Vagina (tissue), 2 donors: ENCODE data around the gene SSR3. TPM values are rescaled to one million over a fixed set of nuclear protein-coding genes. Genes with fewer than 3 reads are reported as not detected.

Experiments
- DNase-seq, 2 donors: peaks; one replicate each; pipeline ENCODE4 v3.0.0-alpha.2; 2017; ENCODE audit errors: extremely low spot score in 2 of 2
- H3K27ac ChIP-seq: fragments of 200-600 bp; sonication (generic); one replicate; pipeline ENCODE4 v1.5.1; 2019
- H3K27me3 ChIP-seq: fragments of 200-600 bp; sonication (generic); one replicate; pipeline ENCODE4 v1.5.1; 2019
- H3K36me3 ChIP-seq, 2 donors: fragments of 200-600 bp; sonication (generic); one replicate each; pipeline ENCODE4 v1.5.1; 2017 to 2019
- H3K4me1 ChIP-seq: fragments of 200-600 bp; sonication (generic); one replicate; pipeline ENCODE4 v1.5.1; 2019
- H3K4me3 ChIP-seq, 2 donors: fragments of 200-600 bp; sonication (generic); 1 replicate in 1 of 2; 2 replicates in 1 of 2; pipeline ENCODE4 v1.5.1; 2016 to 2019
- H3K9me3 ChIP-seq: fragments of 200-600 bp; sonication (generic); one replicate; pipeline ENCODE4 v1.5.1; 2019
- POLR2A ChIP-seq, 2 donors: fragments of 450-650 bp; IDR thresholded peaks; one replicate each; pipeline ENCODE4 v1.6.1; 2017; ENCODE audit warnings: antibody characterized with exemption in 2 of 2, mild to moderate bottlenecking in 2 of 2, moderate library complexity in 2 of 2
- POLR2AphosphoS5 ChIP-seq, 2 donors: sonication (generic); formaldehyde crosslinking; IDR thresholded peaks; one replicate each; pipeline ENCODE4 v1.9.0; 2017; ENCODE audit warnings: antibody characterized with exemption in 2 of 2, mild to moderate bottlenecking in 2 of 2, low read depth in 1 of 2; ENCODE audit not compliant: insufficient read depth in 1 of 2
- intact Hi-C: fragments of 100-400 bp; cut with DNase I; formaldehyde crosslinking; loops from one replicate; pipeline ENCODE4 v1.15.1; 2023
- total RNA-seq: library from RNA; depleted of rRNA; stranded (reverse); fragments of >200 nt; gene quantifications from one replicate; pipeline ENCODE4 v1.2.3, GENCODE V29; 2016
- TF ChIP-seq, protein P1 (sequence below), 3 experiments: fragments of 450-650 bp in 2 of 3; fragments of 200-600 bp in 1 of 3; sonication (generic) in 1 of 3; IDR thresholded peaks; one replicate each; pipeline ENCODE4 v1.5.1; 2017 to 2019; ENCODE audit warnings: antibody characterized with exemption in 3 of 3, mild to moderate bottlenecking in 2 of 3, moderate library complexity in 2 of 3

SSR3 gene
- total RNA-seq, 1 donor from 2014 or later, result 68.0 TPM

GRCh38 chr3:156493887-156494286, 61.0 kb downstream of the SSR3 start:
- intact Hi-C loops, result no loop called here
- no peaks in the 10 kb centered on the region for H3K36me3 ChIP-seq
- no peak overlapping the region for H3K4me3 ChIP-seq
- no peaks in the 10 kb centered on the region for H3K27me3 ChIP-seq
- H3K4me1 ChIP-seq, result no peaks in the 10 kb centered on the region
- H3K9me3 ChIP-seq, result no peaks in the 10 kb centered on the region
- DNase-seq, result no peak
- TF ChIP-seq POLR2AphosphoS5 (IDR thresholded peaks at IDR 0.05; ENCODE audit: insufficient read depth in 1 of 2, low read depth in 1 of 2) (no peak), POLR2A (IDR thresholded peaks at IDR 0.05) (no peak)
- TF ChIP-seq, protein P1, sequence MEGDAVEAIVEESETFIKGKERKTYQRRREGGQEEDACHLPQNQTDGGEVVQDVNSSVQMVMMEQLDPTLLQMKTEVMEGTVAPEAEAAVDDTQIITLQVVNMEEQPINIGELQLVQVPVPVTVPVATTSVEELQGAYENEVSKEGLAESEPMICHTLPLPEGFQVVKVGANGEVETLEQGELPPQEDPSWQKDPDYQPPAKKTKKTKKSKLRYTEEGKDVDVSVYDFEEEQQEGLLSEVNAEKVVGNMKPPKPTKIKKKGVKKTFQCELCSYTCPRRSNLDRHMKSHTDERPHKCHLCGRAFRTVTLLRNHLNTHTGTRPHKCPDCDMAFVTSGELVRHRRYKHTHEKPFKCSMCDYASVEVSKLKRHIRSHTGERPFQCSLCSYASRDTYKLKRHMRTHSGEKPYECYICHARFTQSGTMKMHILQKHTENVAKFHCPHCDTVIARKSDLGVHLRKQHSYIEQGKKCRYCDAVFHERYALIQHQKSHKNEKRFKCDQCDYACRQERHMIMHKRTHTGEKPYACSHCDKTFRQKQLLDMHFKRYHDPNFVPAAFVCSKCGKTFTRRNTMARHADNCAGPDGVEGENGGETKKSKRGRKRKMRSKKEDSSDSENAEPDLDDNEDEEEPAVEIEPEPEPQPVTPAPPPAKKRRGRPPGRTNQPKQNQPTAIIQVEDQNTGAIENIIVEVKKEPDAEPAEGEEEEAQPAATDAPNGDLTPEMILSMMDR (IDR thresholded peaks at IDR 0.05), result no peak
- no peak overlapping the region for H3K27ac ChIP-seq

DNA sequence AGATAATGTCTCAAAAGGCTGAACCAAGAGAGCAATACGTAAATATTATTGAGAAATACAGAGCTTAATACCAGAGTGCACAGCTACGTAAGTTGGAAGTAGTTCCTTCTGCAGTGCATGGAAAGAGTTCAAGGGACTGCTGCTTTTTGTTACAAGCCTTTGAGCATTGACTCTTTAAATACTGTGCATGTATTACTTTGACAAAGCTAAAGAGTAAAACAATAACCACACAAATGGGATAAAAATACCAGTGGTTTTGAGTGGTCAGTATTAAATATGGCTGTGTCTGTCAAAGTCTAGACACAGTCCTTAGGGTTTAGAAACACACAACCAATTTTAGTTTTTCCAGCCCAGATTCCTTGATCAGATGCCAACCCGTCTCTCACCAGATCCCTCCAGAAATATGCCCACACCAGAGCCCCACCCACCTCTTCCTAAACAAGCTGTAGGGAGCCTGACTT, 62.1 kb downstream of the SSR3 start:
- no peaks in the 10 kb centered on the region for H3K4me1 ChIP-seq
- TF ChIP-seq POLR2AphosphoS5 (IDR thresholded peaks at IDR 0.05; ENCODE audit: insufficient read depth in 1 of 2, low read depth in 1 of 2) (no peak), POLR2A (IDR thresholded peaks at IDR 0.05) (no peak)
- TF ChIP-seq, protein P1 (IDR thresholded peaks at IDR 0.05), result no peak
- no peaks in the 10 kb centered on the region for H3K9me3 ChIP-seq
- intact Hi-C loops, result no loop called here
- DNase-seq, result no peak
- no peak overlapping the region for H3K27ac ChIP-seq
- no peaks in the 10 kb centered on the region for H3K36me3 ChIP-seq
- no peaks in the 10 kb centered on the region for H3K27me3 ChIP-seq
- no peak overlapping the region for H3K4me3 ChIP-seq

DNA sequence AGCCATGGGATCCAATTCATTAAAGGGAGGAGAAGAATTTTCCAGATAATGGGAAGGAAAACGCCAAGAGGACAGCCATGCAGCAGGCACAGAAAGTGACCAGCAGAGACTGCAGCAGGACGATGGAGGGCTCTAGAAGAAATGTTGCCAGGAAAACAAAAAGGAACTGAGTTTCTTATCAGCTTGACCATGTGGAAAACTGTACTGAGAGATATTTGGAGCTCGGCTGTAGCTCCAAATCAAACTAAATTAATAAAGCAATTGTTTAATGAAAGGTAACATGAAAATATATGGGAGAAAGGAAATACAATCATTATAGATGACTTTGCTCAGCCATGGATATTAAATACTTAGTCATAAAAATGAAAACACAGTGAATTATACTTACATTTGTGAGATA, 63.7 kb downstream of the SSR3 start:
- no peaks in the 10 kb centered on the region for H3K27me3 ChIP-seq
- no peaks in the 10 kb centered on the region for H3K4me1 ChIP-seq
- DNase-seq, result no peak
- no peak overlapping the region for H3K4me3 ChIP-seq
- no peaks in the 10 kb centered on the region for H3K36me3 ChIP-seq
- no peaks in the 10 kb centered on the region for H3K9me3 ChIP-seq
- TF ChIP-seq POLR2AphosphoS5 (IDR thresholded peaks at IDR 0.05; ENCODE audit: insufficient read depth in 1 of 2, low read depth in 1 of 2) (no peak), POLR2A (IDR thresholded peaks at IDR 0.05) (no peak)
- TF ChIP-seq, protein P1 (IDR thresholded peaks at IDR 0.05), result no peak
- no peak overlapping the region for H3K27ac ChIP-seq
- intact Hi-C loops, result no loop called here

Other genes with a start within 250 kb of the SSR3 start
- gene TIPARP, start 119.5 kb upstream of the SSR3 start, total RNA-seq, result 44.0 TPM